Thoracic aorta (tissue), 2 donors: ENCODE results near the gene PIGS. TPM values are rescaled to one million over a fixed set of nuclear protein-coding genes. Genes with fewer than 3 reads are reported as not detected.

Experiments
- ATAC-seq: fragments of 150-250 bp; one replicate; pipeline ENCODE4 v1.8.0; 2017; ENCODE audit warnings: low read depth; ENCODE audit not compliant: insufficient number of reproducible peaks, low FRiP score
- DNase-seq: peaks from one replicate; pipeline ENCODE4 v3.0.0-alpha.2; 2020; ENCODE audit warnings: low spot score
- H3K27ac ChIP-seq, 2 donors: fragments of 200-600 bp; sonication (generic); 1 replicate in 1 of 2; 2 replicates in 1 of 2; pipeline ENCODE4 v1.5.1; 2016; ENCODE audit warnings: mild to moderate bottlenecking in 2 of 2, moderate library complexity in 2 of 2
- H3K27me3 ChIP-seq: fragments of 200-600 bp; sonication (generic); replicated peaks from 2 replicates; pipeline ENCODE4 v1.6.0; 2016; ENCODE audit warnings: mild to moderate bottlenecking; ENCODE audit not compliant: insufficient read depth
- H3K36me3 ChIP-seq: fragments of 200-600 bp; sonication (generic); one replicate; pipeline ENCODE4 v1.5.1; 2016
- H3K4me1 ChIP-seq, 2 donors: fragments of 200-600 bp; sonication (generic); 1 replicate in 1 of 2; 2 replicates in 1 of 2; pipeline versions ENCODE4 v1.5.1 to v1.6.0; 2016; ENCODE audit warnings: low read depth in 2 of 2, mild to moderate bottlenecking in 1 of 2; ENCODE audit not compliant: control insufficient read depth in 1 of 2
- H3K4me3 ChIP-seq: fragments of 200-600 bp; sonication (generic); 2 replicates; pipeline ENCODE4 v1.5.1; 2016; ENCODE audit warnings: mild to moderate bottlenecking
- H3K9me3 ChIP-seq: fragments of 200-600 bp; sonication (generic); 2 replicates; pipeline ENCODE4 v1.5.1; 2016
- CTCF ChIP-seq: fragments of 200-600 bp; sonication (generic); IDR thresholded peaks from one replicate; pipeline ENCODE4 v1.5.1; 2019; ENCODE audit warnings: antibody characterized with exemption
- total RNA-seq, 2 donors: library from RNA; depleted of rRNA; stranded (reverse); fragments of >200 nt; gene quantifications; one replicate each; pipeline versions ENCODE4 v1.1.0 to v1.2.3, GENCODE V29; 2016

Gene PIGS
- total RNA-seq, 2 donors from 2014 or later: 39.1 to 63.1 TPM

GRCh38 chr17:28547096-28547622 is 24.2 kb downstream of the PIGS start:
- DNase-seq: no peak
- Histone ChIP-seq H3K27ac (no peak overlapping the region), H3K27me3 (no peaks in the 10 kb centered on the region), H3K9me3 (no peaks in the 10 kb centered on the region), H3K4me3 (no peak overlapping the region), H3K4me1 (peaks cover 11 to 24% of the 10 kb centered on the region in 2 donors), H3K36me3 (no peaks in the 10 kb centered on the region)
- TF ChIP-seq CTCF: no peak
- ATAC-seq: no peak

GRCh38 chr17:28545787-28546415 is 25.4 kb downstream of the PIGS start:
- DNase-seq: no peak
- Histone ChIP-seq H3K4me3 (no peak overlapping the region), H3K4me1 (peaks cover 1 to 13% of the 10 kb centered on the region in 2 donors), H3K9me3 (no peaks in the 10 kb centered on the region), H3K27me3 (no peaks in the 10 kb centered on the region), H3K36me3 (no peaks in the 10 kb centered on the region), H3K27ac (no peak overlapping the region)
- no peak for TF ChIP-seq CTCF
- ATAC-seq: no peak

GRCh38 chr17:28545141-28545503 is 26.2 kb downstream of the PIGS start:
- no peak for TF ChIP-seq CTCF
- Histone ChIP-seq H3K9me3 (no peaks in the 10 kb centered on the region), H3K4me1 (peaks cover 0 to 6% of the 10 kb centered on the region in 2 donors), H3K36me3 (no peaks in the 10 kb centered on the region), H3K4me3 (no peak overlapping the region), H3K27ac (no peak overlapping the region), H3K27me3 (no peaks in the 10 kb centered on the region)
- no peak for ATAC-seq
- no peak for DNase-seq

GRCh38 chr17:28544402-28545140 is 26.8 kb downstream of the PIGS start:
- Histone ChIP-seq H3K9me3 (no peaks in the 10 kb centered on the region), H3K27me3 (no peaks in the 10 kb centered on the region), H3K4me3 (no peak overlapping the region), H3K36me3 (no peaks in the 10 kb centered on the region), H3K4me1 (peaks cover 0 to under 1% of the 10 kb centered on the region in 2 donors), H3K27ac (no peak overlapping the region)
- TF ChIP-seq CTCF: no peak
- no peak for DNase-seq
- ATAC-seq: no peak

- ATAC-seq: no peak
- Histone ChIP-seq H3K27ac (no peak overlapping the region), H3K36me3 (no peaks in the 10 kb centered on the region), H3K4me1 (no peaks in the 10 kb centered on the region), H3K27me3 (no peaks in the 10 kb centered on the region), H3K4me3 (no peak overlapping the region), H3K9me3 (no peaks in the 10 kb centered on the region)
- TF ChIP-seq CTCF: no peak
- DNase-seq: no peak
These were observed 29.9 kb downstream of the PIGS start for GRCh38 chr17:28541439-28541838.
